BLaER1 treated with 17β-estradiol and CSF1 and Interleukin-3, amounts not matched to agents 10 nM and 100 nM (cell line): Measurements from ENCODE around the gene CDK12.
A peak's percentile ranks its signal among the peaks of the same experiment; 100 is the strongest.
"Not testable (repeated sequence)": the region's sequence is repeated elsewhere in the genome, so short reads cannot be mapped to it uniquely, and the experiment has no call there.

Experiments
- H3K27ac ChIP-seq, 11 experiments: shearing (Covaris generic); formaldehyde crosslinking; 2 replicates each; pipeline ENCODE4 v1.8.1; 2022
- H3K27me3 ChIP-seq, 11 experiments: shearing (Covaris generic); formaldehyde crosslinking; 2 replicates each; pipeline ENCODE4 v1.8.1; 2022
- H3K36me3 ChIP-seq, 11 experiments: shearing (Covaris generic); formaldehyde crosslinking; 2 replicates each; pipeline ENCODE4 v1.8.1; 2022
- H3K4me1 ChIP-seq, 10 experiments: shearing (Covaris generic); formaldehyde crosslinking; 2 replicates each; pipeline ENCODE4 v1.8.1; 2022
- H3K4me2 ChIP-seq, 11 experiments: shearing (Covaris generic); formaldehyde crosslinking; 2 replicates each; pipeline ENCODE4 v1.8.1; 2022
- H3K4me3 ChIP-seq, 10 experiments: shearing (Covaris generic); formaldehyde crosslinking; 2 replicates each; pipeline ENCODE4 v1.8.1; 2022
- H3K9ac ChIP-seq, 11 experiments: shearing (Covaris generic); formaldehyde crosslinking; 2 replicates each; pipeline ENCODE4 v1.8.1; 2022
- H3K9me3 ChIP-seq, 11 experiments: shearing (Covaris generic); formaldehyde crosslinking; replicated peaks in 1 of 11; 2 replicates each; pipeline ENCODE4 v1.8.1; 2022
- H4K20me1 ChIP-seq, 11 experiments: shearing (Covaris generic); formaldehyde crosslinking; 2 replicates each; pipeline ENCODE4 v1.8.1; 2022
- Cebpa-rat ChIP-seq, 11 experiments: shearing (Covaris generic); IDR thresholded peaks; 2 replicates each; pipeline ENCODE4 v1.8.1; 2022

CDK12 gene

GRCh38 chr17:39525801-39526506 lies 64.7 kb downstream of the CDK12 start:
- H3K4me3 ChIP-seq, result no peak overlapping the region
- H3K4me2 ChIP-seq, result no peak overlapping the region
- H3K9ac ChIP-seq, result no peak overlapping the region
- no peaks in the 10 kb centered on the region for H3K27me3 ChIP-seq
- TF ChIP-seq Cebpa-rat (IDR thresholded peaks at IDR 0.05), result no peak
- H4K20me1 ChIP-seq, result peaks cover 12 to 61% (median 33%) of the 10 kb centered on the region in 11 experiments; a peak in 21 of 22 replicates
- no peak overlapping the region for H3K27ac ChIP-seq
- H3K4me1 ChIP-seq, result peaks cover 5 to 20% (median 11%) of the 10 kb centered on the region in 10 experiments; a peak in 15 of 20 replicates
- H3K36me3 ChIP-seq, result peaks cover 95 to 100% (median 100%) of the 10 kb centered on the region in 11 experiments
- H3K9me3 ChIP-seq, result no peaks in the 10 kb centered on the region

DNA sequence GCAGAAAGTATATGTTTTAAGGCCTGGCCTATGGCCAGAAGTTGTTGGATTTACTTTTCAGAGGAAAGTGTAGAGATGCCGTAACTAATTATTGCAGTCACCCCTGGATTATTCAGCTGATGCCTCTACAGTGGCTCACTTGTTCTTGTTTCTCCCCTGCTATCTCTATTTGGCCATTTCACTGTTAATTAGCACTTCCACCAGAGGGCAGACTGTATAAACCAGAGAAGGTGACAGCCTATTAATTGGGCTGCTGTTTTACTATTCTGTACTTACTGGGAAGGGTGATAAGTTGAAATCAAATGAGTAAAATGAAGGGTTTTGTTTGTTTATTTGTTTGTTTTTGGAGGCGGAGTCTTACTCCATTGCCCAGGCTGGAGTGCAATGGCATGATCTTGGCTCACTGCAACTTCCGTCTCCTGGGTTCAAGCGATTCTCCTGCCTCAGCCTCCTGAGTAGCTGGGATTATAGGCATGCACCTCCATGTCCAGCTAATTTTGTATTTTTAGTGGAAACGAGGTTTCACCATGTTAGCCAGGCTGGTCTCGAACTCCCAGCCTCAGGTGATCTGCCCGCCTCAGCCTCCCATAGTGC lies 66.0 kb downstream of the CDK12 start:
- Histone ChIP-seq H3K9ac (no peak overlapping the region), H3K27me3 (no peaks in the 10 kb centered on the region), H3K9me3 (no peaks in the 10 kb centered on the region), H3K36me3 (peaks cover 86 to 100% (median 99%) of the 10 kb centered on the region in 11 experiments), H3K4me2 (no peak overlapping the region), H3K27ac (no peak overlapping the region), H4K20me1 (peaks cover 12 to 74% (median 33%) of the 10 kb centered on the region in 11 experiments; a peak in 21 of 22 replicates), H3K4me3 (no peak overlapping the region), H3K4me1 (peaks cover 18 to 33% (median 23%) of the 10 kb centered on the region in 10 experiments)
- no peak for TF ChIP-seq Cebpa-rat (IDR thresholded peaks at IDR 0.05)

GRCh38 chr17:39529455-39529854 lies 68.2 kb downstream of the CDK12 start:
- no peak for TF ChIP-seq Cebpa-rat (IDR thresholded peaks at IDR 0.05)
- Histone ChIP-seq H3K9me3 (no peaks in the 10 kb centered on the region), H3K4me3 (no peak overlapping the region), H3K27ac (no peak overlapping the region), H3K4me2 (peak overlapping the region in 2 of 11 experiments; percentile 6 to 31; a peak in 1 of 22 replicates), H3K9ac (peak overlapping the region in 1 of 11 experiments; percentile 41; a peak in 1 of 22 replicates), H3K27me3 (no peaks in the 10 kb centered on the region), H3K36me3 (peaks cover 64 to 100% (median 91%) of the 10 kb centered on the region in 11 experiments), H4K20me1 (peaks cover 12 to 60% (median 31%) of the 10 kb centered on the region in 11 experiments; a peak in 21 of 22 replicates), H3K4me1 (peaks cover 24 to 47% (median 34%) of the 10 kb centered on the region in 10 experiments)

GRCh38 chr17:39530513-39530912 lies 69.2 kb downstream of the CDK12 start:
- Histone ChIP-seq H4K20me1 (peaks cover 12 to 49% (median 30%) of the 10 kb centered on the region in 11 experiments; a peak in 21 of 22 replicates), H3K36me3 (peaks cover 54 to 99% (median 80%) of the 10 kb centered on the region in 11 experiments), H3K27me3 (no peaks in the 10 kb centered on the region), H3K4me3 (no peak overlapping the region), H3K4me2 (no peak overlapping the region), H3K9ac (no peak overlapping the region), H3K9me3 (no peaks in the 10 kb centered on the region), H3K4me1 (peaks cover 24 to 47% (median 34%) of the 10 kb centered on the region in 10 experiments), H3K27ac (no peak overlapping the region)
- no peak for TF ChIP-seq Cebpa-rat (IDR thresholded peaks at IDR 0.05)

DNA sequence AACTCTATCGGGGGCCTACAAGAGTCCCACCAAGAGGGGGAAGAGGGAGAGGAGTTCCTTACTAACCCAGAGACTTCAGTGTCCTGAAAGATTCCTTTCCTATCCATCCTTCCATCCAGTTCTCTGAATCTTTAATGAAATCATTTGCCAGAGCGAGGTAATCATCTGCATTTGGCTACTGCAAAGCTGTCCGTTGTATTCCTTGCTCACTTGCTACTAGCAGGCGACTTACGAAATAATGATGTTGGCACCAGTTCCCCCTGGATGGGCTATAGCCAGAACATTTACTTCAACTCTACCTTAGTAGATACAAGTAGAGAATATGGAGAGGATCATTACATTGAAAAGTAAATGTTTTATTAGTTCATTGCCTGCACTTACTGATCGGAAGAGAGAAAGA lies 70.0 kb downstream of the CDK12 start:
- Histone ChIP-seq H3K27ac (no peak overlapping the region), H3K36me3 (peaks cover 46 to 92% (median 77%) of the 10 kb centered on the region in 11 experiments), H3K27me3 (no peaks in the 10 kb centered on the region), H3K4me1 (peaks cover 24 to 47% (median 34%) of the 10 kb centered on the region in 10 experiments), H3K4me3 (no peak overlapping the region), H4K20me1 (peaks cover 8 to 42% (median 26%) of the 10 kb centered on the region in 11 experiments; a peak in 21 of 22 replicates), H3K9ac (no peak overlapping the region), H3K4me2 (peak overlapping the region in 3 of 11 experiments; percentile 25 to 88 (median 74); a peak in 4 of 22 replicates), H3K9me3 (no peaks in the 10 kb centered on the region)
- TF ChIP-seq Cebpa-rat (IDR thresholded peaks at IDR 0.05), result no peak

DNA sequence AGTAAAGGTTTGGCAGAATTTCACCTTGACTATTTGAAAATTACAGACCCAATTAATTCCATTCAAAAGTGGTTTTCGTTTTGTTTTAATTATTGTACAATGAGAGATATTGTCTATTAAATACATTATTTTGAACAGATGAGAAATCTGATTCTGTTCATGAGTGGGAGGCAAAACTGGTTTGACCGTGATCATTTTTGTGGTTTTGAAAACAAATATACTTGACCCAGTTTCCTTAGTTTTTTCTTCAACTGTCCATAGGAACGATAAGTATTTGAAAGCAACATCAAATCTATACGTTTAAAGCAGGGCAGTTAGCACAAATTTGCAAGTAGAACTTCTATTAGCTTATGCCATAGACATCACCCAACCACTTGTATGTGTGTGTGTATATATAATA lies 72.6 kb downstream of the CDK12 start:
- no peak overlapping the region for H3K9ac ChIP-seq
- H3K4me3 ChIP-seq, result no peak overlapping the region
- peaks cover 35 to 61% (median 44%) of the 10 kb centered on the region in 10 experiments for H3K4me1 ChIP-seq
- H3K27ac ChIP-seq, result no peak overlapping the region
- H4K20me1 ChIP-seq, result peaks cover 0 to 24% (median 8%) of the 10 kb centered on the region in 11 experiments; a peak in 11 of 22 replicates
- no peaks in the 10 kb centered on the region for H3K27me3 ChIP-seq
- no peaks in the 10 kb centered on the region for H3K9me3 ChIP-seq
- peak overlapping the region in 1 of 11 experiments; percentile 82; a peak in 1 of 22 replicates for H3K4me2 ChIP-seq
- no peak for TF ChIP-seq Cebpa-rat (IDR thresholded peaks at IDR 0.05)
- peaks cover 21 to 65% (median 50%) of the 10 kb centered on the region in 11 experiments for H3K36me3 ChIP-seq

DNA sequence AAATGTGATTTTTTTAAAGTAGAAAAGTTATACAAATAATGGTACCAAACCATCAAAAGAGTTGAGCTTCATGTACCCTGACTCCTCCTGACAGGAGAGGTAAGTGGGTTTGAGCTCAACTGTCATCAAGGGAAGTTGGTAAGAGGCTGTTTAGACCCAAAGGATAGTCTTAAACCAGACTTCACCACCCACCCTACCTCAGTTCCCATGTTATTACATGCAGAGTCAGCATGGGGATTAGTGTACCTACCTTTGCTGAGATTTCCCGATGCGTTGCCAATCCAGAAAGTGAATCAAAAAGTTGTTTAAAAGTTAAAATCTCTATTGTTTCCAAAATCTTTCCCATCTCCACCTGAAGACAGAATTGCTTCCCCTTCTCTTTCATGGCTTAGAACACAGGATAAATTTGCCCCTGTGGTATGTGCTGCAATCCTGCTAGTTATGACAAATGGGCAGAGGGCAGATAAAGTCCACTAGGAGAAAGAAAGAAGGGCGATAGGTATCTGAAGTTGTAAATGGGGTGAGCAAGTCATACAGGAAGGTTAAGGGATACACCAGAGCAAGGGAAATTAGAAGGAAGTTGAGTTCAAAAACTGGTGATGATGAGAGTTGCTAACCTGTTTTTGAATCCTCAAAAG lies 73.6 kb downstream of the CDK12 start:
- no peak overlapping the region for H3K4me3 ChIP-seq
- no peak overlapping the region; a peak in 1 of 22 replicates for H3K4me2 ChIP-seq
- H3K4me1 ChIP-seq, result peaks cover 35 to 65% (median 48%) of the 10 kb centered on the region in 10 experiments
- H3K27me3 ChIP-seq, result no peaks in the 10 kb centered on the region
- no peak overlapping the region for H3K9ac ChIP-seq
- no peaks in the 10 kb centered on the region for H3K9me3 ChIP-seq
- no peak for TF ChIP-seq Cebpa-rat (IDR thresholded peaks at IDR 0.05)
- peaks cover 0 to 24% (median 6%) of the 10 kb centered on the region in 11 experiments; a peak in 8 of 22 replicates for H4K20me1 ChIP-seq
- no peak overlapping the region for H3K27ac ChIP-seq
- H3K36me3 ChIP-seq, result peaks cover 14 to 55% (median 40%) of the 10 kb centered on the region in 11 experiments

- Histone ChIP-seq H4K20me1 (peaks cover 0 to 13% (median 0%) of the 10 kb centered on the region in 11 experiments; a peak in 6 of 22 replicates), H3K9ac (no peak overlapping the region), H3K4me3 (no peak overlapping the region), H3K27ac (no peak overlapping the region), H3K9me3 (no peaks in the 10 kb centered on the region), H3K4me2 (no peak overlapping the region), H3K4me1 (peaks cover 25 to 59% (median 41%) of the 10 kb centered on the region in 10 experiments), H3K36me3 (peaks cover 0 to 40% (median 25%) of the 10 kb centered on the region in 11 experiments; a peak in 20 of 22 replicates), H3K27me3 (no peaks in the 10 kb centered on the region)
- no peak for TF ChIP-seq Cebpa-rat (IDR thresholded peaks at IDR 0.05)
These were observed 75.2 kb downstream of the CDK12 start for GRCh38 chr17:39536468-39536867.

- not testable (repeated sequence) for H3K27me3 ChIP-seq, H3K9me3 ChIP-seq, H4K20me1 ChIP-seq, H3K9ac ChIP-seq, H3K4me2 ChIP-seq, H3K27ac ChIP-seq, H3K4me3 ChIP-seq
- Histone ChIP-seq H3K4me1 (peaks cover 20 to 50% (median 34%) of the 10 kb centered on the region in 10 experiments), H3K36me3 (peaks cover 0 to 31% (median 17%) of the 10 kb centered on the region in 11 experiments; a peak in 15 of 22 replicates)
These were observed 76.1 kb downstream of the CDK12 start for GRCh38 chr17:39537364-39537763.
